Astrocyte (in vitro differentiated cells and primary cell): ENCODE results near the gene NDUFS7. TPM values are rescaled to one million over a fixed set of nuclear protein-coding genes. Genes with fewer than 3 reads are reported as not detected.

Experiments used
- DNase-seq: peaks from one replicate; pipeline ENCODE4 v3.0.0-alpha.2; 2010; ENCODE audit warnings: low read depth
- FAIRE-seq: peaks from 2 replicates; lab custom pipeline; 2011; peaks lifted over from hg19 to GRCh38; lab: Jason Lieb, UNC
- H2AFZ ChIP-seq: 2 replicates; pipeline ENCODE4 v1.6.0; 2012; ENCODE audit warnings: low read depth, low read length, inconsistent platforms
- H3K27ac ChIP-seq: 2 replicates; pipeline ENCODE4 v1.5.1; 2011; ENCODE audit warnings: low read depth, low read length, inconsistent platforms
- H3K27me3 ChIP-seq: 2 replicates; pipeline ENCODE4 v1.6.0; 2011; ENCODE audit warnings: low read length, inconsistent platforms; ENCODE audit not compliant: insufficient read depth
- H3K36me3 ChIP-seq: 2 replicates; pipeline ENCODE4 v1.5.1; 2011; ENCODE audit warnings: low read length, inconsistent platforms; ENCODE audit not compliant: insufficient read depth
- H3K4me1 ChIP-seq: 2 replicates; pipeline ENCODE4 v1.5.1; 2011; ENCODE audit warnings: low read length, inconsistent platforms; ENCODE audit not compliant: insufficient read depth
- H3K4me2 ChIP-seq: 2 replicates; pipeline ENCODE4 v1.6.0; 2012; ENCODE audit warnings: low read length, inconsistent platforms
- H3K4me3 ChIP-seq: 2 replicates; pipeline ENCODE4 v1.5.1; 2011; ENCODE audit warnings: low read depth, mild to moderate bottlenecking, low read length, inconsistent platforms; ENCODE audit not compliant: insufficient read depth
- H3K79me2 ChIP-seq: 2 replicates; pipeline ENCODE4 v1.6.0; 2012; ENCODE audit warnings: mild to moderate bottlenecking, low read length, inconsistent platforms; ENCODE audit not compliant: insufficient read depth
- H3K9ac ChIP-seq: 2 replicates; pipeline ENCODE4 v1.6.0; 2012; ENCODE audit warnings: mild to moderate bottlenecking, low read length, inconsistent platforms
- H3K9me3 ChIP-seq: 2 replicates; pipeline ENCODE4 v1.5.1; 2012; ENCODE audit warnings: low read depth, mild to moderate bottlenecking, low read length, inconsistent platforms; ENCODE audit not compliant: insufficient read depth
- H4K20me1 ChIP-seq: 2 replicates; pipeline ENCODE4 v1.6.0; 2012; ENCODE audit warnings: low read length, inconsistent platforms; ENCODE audit not compliant: insufficient read depth
- H3K27ac Mint-ChIP-seq: one replicate; pipeline ENCODE4 v1.8.0; 2021; ENCODE audit warnings: mild to moderate bottlenecking, mixed read lengths; ENCODE audit not compliant: unreplicated experiment
- H3K27me3 Mint-ChIP-seq: one replicate; pipeline ENCODE4 v1.8.0; 2021; ENCODE audit warnings: low read depth, mixed read lengths; ENCODE audit not compliant: unreplicated experiment
- H3K36me3 Mint-ChIP-seq: one replicate; pipeline ENCODE4 v1.8.0; 2021; ENCODE audit warnings: low read depth, mixed read lengths; ENCODE audit not compliant: unreplicated experiment
- H3K4me1 Mint-ChIP-seq: one replicate; pipeline ENCODE4 v1.8.0; 2021; ENCODE audit warnings: low read depth, mixed read lengths; ENCODE audit not compliant: unreplicated experiment
- H3K4me3 Mint-ChIP-seq: one replicate; pipeline ENCODE4 v1.8.0; 2021; ENCODE audit warnings: mild to moderate bottlenecking, moderate library complexity, mixed read lengths; ENCODE audit not compliant: unreplicated experiment
- H3K9me3 Mint-ChIP-seq: one replicate; pipeline ENCODE4 v1.8.0; 2021; ENCODE audit warnings: mild to moderate bottlenecking, mixed read lengths; ENCODE audit not compliant: unreplicated experiment
- CTCF ChIP-seq: IDR thresholded peaks from 2 replicates; pipeline ENCODE4 v1.5.1; 2011; ENCODE audit warnings: low read depth, mild to moderate bottlenecking, inconsistent platforms, low read length, moderate library complexity; ENCODE audit not compliant: insufficient read depth
- EZH2 ChIP-seq: IDR thresholded peaks from 2 replicates; pipeline ENCODE4 v1.6.1; 2012; ENCODE audit warnings: mild to moderate bottlenecking, low read length, inconsistent platforms; ENCODE audit not compliant: insufficient read depth
- total RNA-seq: library from RNA; stranded (reverse); gene quantifications from 2 replicates; pipeline ENCODE4 v1.2.1, GENCODE V29; 2021

The NDUFS7 gene
- total RNA-seq, 1 donor from 2014 or later, result 64.0 TPM

DNA sequence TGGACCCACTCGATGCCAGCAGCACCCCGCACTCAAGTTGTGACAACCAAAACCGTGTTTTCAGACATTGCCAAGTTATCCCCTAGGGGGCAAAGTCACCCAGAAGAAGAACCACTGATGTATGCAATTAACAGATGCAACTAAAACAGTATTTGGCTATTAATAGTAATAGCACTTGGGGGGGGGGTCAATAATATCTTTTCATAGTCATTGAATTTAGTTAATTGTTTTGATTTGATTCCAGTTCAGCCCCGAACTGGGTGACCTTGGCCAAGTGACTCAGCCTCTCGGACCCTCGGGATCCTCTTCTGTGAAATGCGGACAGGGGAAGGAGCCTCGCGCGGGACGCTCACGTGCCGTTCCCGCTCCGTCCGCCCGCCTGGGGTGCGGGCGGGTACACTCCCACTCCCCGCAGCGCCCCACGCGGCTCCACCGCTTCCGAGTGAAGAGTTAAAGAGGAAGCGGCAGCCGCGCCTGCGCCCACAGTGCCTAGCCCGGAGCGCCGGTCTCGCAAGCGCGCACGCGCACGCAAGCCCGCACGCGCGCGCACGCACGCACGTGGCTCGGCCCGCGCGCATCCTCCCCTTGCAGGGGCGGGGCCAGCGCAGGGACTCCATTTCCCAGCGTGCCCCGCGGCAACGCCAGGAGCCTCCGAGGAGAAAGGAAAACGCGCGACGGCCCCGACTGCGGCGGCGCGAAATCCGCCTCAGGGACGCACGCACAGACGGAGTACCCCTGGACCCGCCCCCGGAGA, 23.2 kb downstream of the NDUFS7 start:
- TF ChIP-seq EZH2 (no peak), CTCF (peak; percentile 39)
- DNase-seq, result peak; percentile 90
- Histone ChIP-seq H3K4me1 (peaks cover 34% of the 10 kb centered on the region), H3K4me3 (peak overlapping the region; percentile 63), H3K79me2 (peaks cover 44% of the 10 kb centered on the region), H3K36me3 (no peaks in the 10 kb centered on the region), H3K9ac (peak overlapping the region; percentile 69), H3K27ac (peak overlapping the region; percentile 64), H3K4me2 (peak overlapping the region; percentile 86), H2AFZ (peak overlapping the region; percentile 80), H3K9me3 (no peaks in the 10 kb centered on the region), H3K27me3 (no peaks in the 10 kb centered on the region), H4K20me1 (peaks cover 35% of the 10 kb centered on the region)
- Mint-ChIP-seq H3K27me3 (no peaks in the 10 kb centered on the region), H3K9me3 (no peaks in the 10 kb centered on the region), H3K4me1 (peaks cover 28% of the 10 kb centered on the region), H3K27ac (peak overlapping the region; percentile 84), H3K4me3 (peak overlapping the region; percentile 80), H3K36me3 (peaks cover 3% of the 10 kb centered on the region)
- no peak for FAIRE-seq

GRCh38 chr19:1407528-1408299, 24.0 kb downstream of the NDUFS7 start, which contains the start of gene DAZAP1:
Gene DAZAP1, plus strand, starts transcription at chr19:1407586. Its CDS starts 188 bp downstream, at chr19:1407774.
- FAIRE-seq (no peak), DNase-seq (no peak)
- Histone ChIP-seq H3K36me3 (no peaks in the 10 kb centered on the region), H3K79me2 (peaks cover 51% of the 10 kb centered on the region), H3K9me3 (no peaks in the 10 kb centered on the region), H3K9ac (peak within 1 kb of the TSS; percentile 93), H3K27ac (peak within 1 kb of the TSS; percentile 87), H3K4me1 (peaks cover 39% of the 10 kb centered on the region), H3K4me3 (peak within 1 kb of the TSS; percentile 84), H3K4me2 (peak within 1 kb of the TSS; percentile 96), H3K27me3 (no peaks in the 10 kb centered on the region), H4K20me1 (peaks cover 42% of the 10 kb centered on the region), H2AFZ (peak within 1 kb of the TSS; percentile 80)
- Mint-ChIP-seq H3K27me3 (no peaks in the 10 kb centered on the region), H3K4me1 (peaks cover 29% of the 10 kb centered on the region), H3K36me3 (peaks cover 4% of the 10 kb centered on the region), H3K9me3 (no peaks in the 10 kb centered on the region), H3K4me3 (peak within 1 kb of the TSS; percentile 80), H3K27ac (peak within 1 kb of the TSS; percentile 84)
- TF ChIP-seq CTCF, result no peak
- TF ChIP-seq EZH2, result no peak
